ENCODE data around the gene TCEAL5.

TCEAL5 gene

DNA sequence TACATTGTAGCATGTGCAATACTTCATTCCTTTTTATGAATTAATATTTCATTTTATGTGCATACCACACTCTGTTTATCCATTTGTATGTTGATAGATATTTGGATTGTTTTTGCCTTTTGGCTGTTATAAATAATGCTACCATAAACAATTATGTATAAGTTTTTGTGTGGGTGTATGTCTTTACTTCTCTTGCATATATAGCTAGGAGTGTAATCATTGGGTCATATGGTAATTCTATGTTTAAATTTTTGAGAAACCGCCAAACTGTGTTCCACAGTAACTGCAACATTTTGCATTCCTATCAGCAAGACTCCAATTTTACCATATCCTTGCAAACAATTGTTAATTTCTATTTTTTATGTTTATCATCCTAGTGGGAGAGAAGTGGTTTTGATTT lies 3.1 kb upstream of the TCEAL5 start:
- TF ChIP-seq, protein P1, sequence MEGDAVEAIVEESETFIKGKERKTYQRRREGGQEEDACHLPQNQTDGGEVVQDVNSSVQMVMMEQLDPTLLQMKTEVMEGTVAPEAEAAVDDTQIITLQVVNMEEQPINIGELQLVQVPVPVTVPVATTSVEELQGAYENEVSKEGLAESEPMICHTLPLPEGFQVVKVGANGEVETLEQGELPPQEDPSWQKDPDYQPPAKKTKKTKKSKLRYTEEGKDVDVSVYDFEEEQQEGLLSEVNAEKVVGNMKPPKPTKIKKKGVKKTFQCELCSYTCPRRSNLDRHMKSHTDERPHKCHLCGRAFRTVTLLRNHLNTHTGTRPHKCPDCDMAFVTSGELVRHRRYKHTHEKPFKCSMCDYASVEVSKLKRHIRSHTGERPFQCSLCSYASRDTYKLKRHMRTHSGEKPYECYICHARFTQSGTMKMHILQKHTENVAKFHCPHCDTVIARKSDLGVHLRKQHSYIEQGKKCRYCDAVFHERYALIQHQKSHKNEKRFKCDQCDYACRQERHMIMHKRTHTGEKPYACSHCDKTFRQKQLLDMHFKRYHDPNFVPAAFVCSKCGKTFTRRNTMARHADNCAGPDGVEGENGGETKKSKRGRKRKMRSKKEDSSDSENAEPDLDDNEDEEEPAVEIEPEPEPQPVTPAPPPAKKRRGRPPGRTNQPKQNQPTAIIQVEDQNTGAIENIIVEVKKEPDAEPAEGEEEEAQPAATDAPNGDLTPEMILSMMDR (IDR thresholded peaks at IDR 0.05; ENCODE audit: low read depth, low read length, missing control alignments) = no peak

GRCh38 chrX:103275947-103276567 lies 493 bp downstream of the TCEAL5 start:
- no peak overlapping the region for H3K4me3 ChIP-seq (ENCODE audit: low read depth, low read length)
- TF ChIP-seq, protein P1 (IDR thresholded peaks at IDR 0.05; ENCODE audit: low read depth, low read length, missing control alignments) = no peak
- no peak for DNase-seq (ENCODE audit: low read depth)

More for the DNA sequence above, 3.1 kb upstream of the TCEAL5 start:
- no peak overlapping the region for H3K4me3 ChIP-seq (ENCODE audit: low read depth, low read length)
- no peak for DNase-seq (ENCODE audit: low read depth)

GRCh38 chrX:103274284-103274683 lies 2.3 kb downstream of the TCEAL5 start:
- TF ChIP-seq, protein P1 (IDR thresholded peaks at IDR 0.05; ENCODE audit: low read depth, low read length, missing control alignments) = no peak
- DNase-seq (ENCODE audit: low read depth) = no peak
- no peak overlapping the region for H3K4me3 ChIP-seq (ENCODE audit: low read depth, low read length)

- DNase-seq (ENCODE audit: low read depth) = no peak
- H3K4me3 ChIP-seq (ENCODE audit: low read depth, low read length) = no peak overlapping the region
- TF ChIP-seq, protein P1 (IDR thresholded peaks at IDR 0.05; ENCODE audit: low read depth, low read length, missing control alignments) = no peak
Observed at GRCh38 chrX:103258275-103258674, 18.3 kb downstream of the TCEAL5 start.

DNA sequence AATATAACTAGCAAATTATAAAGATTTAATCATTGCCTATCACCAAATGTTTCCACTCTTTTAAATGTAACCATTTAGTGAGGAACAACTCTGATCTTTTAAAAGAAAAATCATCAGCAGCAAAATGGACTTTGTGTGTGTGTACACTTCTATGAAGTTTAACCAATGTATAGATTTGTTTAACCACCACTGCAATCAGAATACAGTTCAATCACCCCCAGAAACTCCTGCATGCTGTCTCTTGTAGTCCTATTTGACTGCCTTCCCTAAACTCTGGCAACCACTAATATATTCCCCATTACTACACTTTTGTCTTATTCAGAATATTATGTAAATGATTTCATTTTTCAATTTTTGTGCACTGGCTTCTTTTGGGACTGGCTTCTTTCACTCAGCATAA lies 19.9 kb downstream of the TCEAL5 start:
- no peak for DNase-seq (ENCODE audit: low read depth)
- TF ChIP-seq, protein P1 (IDR thresholded peaks at IDR 0.05; ENCODE audit: low read depth, low read length, missing control alignments) = no peak
- H3K4me3 ChIP-seq (ENCODE audit: low read depth, low read length) = no peak overlapping the region

DNA sequence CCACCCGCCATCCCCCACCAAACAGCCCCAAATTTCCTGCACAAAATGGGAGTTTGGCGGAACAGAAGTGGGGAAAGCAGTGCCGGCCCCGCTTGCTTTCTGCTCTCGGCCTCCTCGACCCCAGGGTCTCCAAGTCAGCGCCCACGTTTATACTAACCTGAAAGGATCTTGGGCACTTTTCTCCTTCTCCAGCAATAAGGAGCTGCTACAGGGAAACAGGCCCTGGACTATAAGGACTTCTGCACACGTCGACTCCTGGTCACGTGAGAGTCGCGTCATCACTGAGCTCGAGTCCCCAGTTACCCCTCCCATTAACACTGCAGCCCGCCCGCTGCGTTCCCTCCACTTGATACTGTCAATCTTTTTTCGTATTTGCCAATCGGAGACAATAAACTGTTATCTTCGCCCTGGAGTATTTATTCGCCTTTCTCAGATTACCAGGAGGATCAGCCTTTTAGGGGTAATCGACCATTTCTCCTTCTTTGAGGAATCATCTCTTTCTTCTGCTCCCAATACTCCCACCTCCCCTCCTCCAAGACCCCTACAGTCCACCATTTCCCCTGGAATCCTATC lies 21.5 kb downstream of the TCEAL5 start, which contains the start of gene TCEAL8:
Gene TCEAL8 (minus strand): TSS at position 235 of the 573 bp plus-strand sequence. CDS start 1,176 bp downstream, outside the sequence.
- TF ChIP-seq, protein P1 (IDR thresholded peaks at IDR 0.05; ENCODE audit: low read depth, low read length, missing control alignments) = no peak
- peak within 1 kb of the TSS; percentile 83 for H3K4me3 ChIP-seq (ENCODE audit: low read depth, low read length)
- peak; percentile 26 for DNase-seq (ENCODE audit: low read depth)

Measured in GM12864 (cell line).